Left cardiac atrium (tissue), 4 donors: ENCODE results near the gene SLC29A2. TPM values are rescaled to one million over a fixed set of nuclear protein-coding genes. Genes with fewer than 3 reads are reported as not detected.
"Not testable (repeated sequence)": the region's sequence is repeated elsewhere in the genome, so short reads cannot be mapped to it uniquely, and the experiment has no call there.

Experiments
- ATAC-seq, 2 donors: fragments of 200-7000 bp; cut with Tn5 transposase; one replicate each; pipeline ENCODE4 v1.9.1; 2020; ENCODE audit warnings: mild to moderate bottlenecking in 2 of 2, moderate library complexity in 2 of 2
- DNase-seq: peaks from one replicate; pipeline ENCODE4 v3.0.0-alpha.2; 2020
- intact Hi-C, 2 donors: fragments of 100-400 bp; cut with DNase I; formaldehyde crosslinking; loops; one replicate each; pipeline versions ENCODE4 v1.14.1 to v1.15.1; 2022 to 2023
- total RNA-seq, 2 donors: library from RNA; stranded (reverse); fragmentation: NEBNext Ultra II Directional; extraction: Animal tissue kit (Norgen Biotek cat#: 25700); gene quantifications; one replicate each; pipeline ENCODE4 v1.2.1, GENCODE V29; 2021
- donor health status: DM: no; HTN: yes; CAD: no.
- donor health status: DM: no; HTN: yes; CAD: no; lungs with severe emphysema.
- donor health status: DM: yes; HTN: yes; CAD: no.
- donor health status: Dilated cardiomyopathy.

The SLC29A2 gene
- total RNA-seq, 2 donors from 2014 or later: 15.1 to 16.6 TPM

GRCh38 chr11:66388780-66389386, 17.3 kb upstream of the SLC29A2 start:
- DNase-seq (peak; percentile 61), ATAC-seq (peak; percentile 55 to 57)

DNA sequence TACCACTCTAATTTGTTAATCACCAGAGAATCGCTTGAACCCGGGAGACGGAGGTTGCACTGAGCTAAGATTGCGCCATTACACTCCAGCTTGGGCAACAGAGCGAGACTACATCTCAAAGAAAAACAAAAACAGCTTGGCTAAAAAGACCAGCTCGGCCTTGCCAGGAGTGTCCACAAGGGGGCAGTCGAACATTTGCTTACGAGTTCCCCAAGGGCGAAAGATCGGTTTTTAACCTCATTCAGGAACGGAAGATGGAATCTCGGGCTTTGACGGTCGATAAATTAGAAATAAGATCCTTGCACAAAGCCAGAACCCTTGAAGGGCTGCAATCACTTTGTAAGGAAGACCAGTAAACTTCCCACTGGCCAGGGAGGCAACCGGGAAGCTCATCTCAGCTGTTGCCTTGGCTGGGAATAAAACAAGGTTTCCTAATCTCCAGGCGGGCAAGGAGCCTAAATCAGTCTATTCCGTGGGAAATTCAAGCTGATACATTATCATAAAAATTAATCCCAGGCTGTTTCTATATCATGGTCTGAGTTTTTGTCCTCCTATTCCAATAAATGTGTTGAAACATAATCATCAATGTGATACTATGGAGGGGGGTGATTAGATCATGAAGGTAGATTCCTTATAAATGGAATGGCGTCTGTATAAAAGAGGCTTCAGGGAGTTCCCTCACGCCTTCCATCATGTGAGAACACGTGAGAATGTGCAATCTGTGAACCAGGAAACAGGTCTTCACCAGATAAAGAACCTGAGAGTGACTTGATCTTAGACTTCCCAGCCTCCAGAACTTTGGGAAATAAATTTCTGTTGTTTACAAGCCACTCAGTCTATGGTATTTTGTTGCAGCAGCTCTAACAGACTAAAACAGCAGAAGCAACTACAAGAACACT, 14.9 kb upstream of the SLC29A2 start:
- intact Hi-C loops: loop anchor here in 1 of 2 donors (5.0 kb wide), 2 partner anchors 39 to 74 kb away; partner anchors contain the start of genes B4GAT1 and BRMS1
- DNase-seq (peak; percentile 88), ATAC-seq (peak; percentile 68 to 82)

More at GRCh38 chr11:66388780-66389386, 17.3 kb upstream of the SLC29A2 start:
- intact Hi-C loops: loop anchor here in 1 of 2 donors (5.0 kb wide), 2 partner anchors 42 to 77 kb away; partner anchors contain the start of genes B4GAT1 and BRMS1

DNA sequence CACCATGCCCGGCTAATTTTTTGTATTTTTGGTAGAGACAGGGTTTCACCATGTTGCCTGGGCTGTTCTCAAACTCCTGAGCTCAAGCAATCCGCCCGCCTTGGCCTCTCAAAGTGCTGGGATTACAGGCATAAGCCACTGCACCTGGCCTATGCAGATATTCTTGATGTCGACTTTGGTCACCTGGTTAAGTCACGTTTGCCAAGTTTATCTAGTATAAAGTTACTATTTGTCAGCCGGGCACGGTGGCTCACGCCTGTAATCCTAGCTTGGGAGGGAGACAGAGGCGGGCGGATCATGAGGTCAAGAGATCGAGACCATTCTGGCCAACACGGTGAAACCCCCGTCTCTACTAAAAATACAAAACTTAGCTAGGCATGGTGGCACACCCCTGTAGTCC, 12.8 kb upstream of the SLC29A2 start:
- ATAC-seq, DNase-seq, intact Hi-C loops: not testable (repeated sequence)

DNA sequence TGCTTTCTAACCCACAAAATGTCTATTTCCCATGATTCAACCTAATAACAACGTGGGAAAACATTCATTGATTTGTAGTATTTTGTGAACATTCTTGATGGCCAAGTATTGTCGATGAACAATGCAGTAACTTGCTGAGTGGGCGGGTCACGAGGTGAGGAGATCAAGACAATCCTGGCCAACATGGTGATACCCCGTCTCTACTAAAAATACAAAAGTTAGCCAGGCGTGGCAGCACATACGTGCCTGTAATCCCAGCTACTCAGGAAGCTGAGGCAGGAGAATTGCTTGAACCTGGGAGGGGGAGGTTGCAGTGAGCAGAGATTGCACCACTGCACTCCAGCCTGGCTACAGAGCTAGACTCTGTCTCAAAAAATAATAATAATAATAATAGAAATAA, 8.7 kb upstream of the SLC29A2 start:
- intact Hi-C loops, ATAC-seq, DNase-seq: not testable (repeated sequence)

- intact Hi-C loops, ATAC-seq, DNase-seq: not testable (repeated sequence)
Observed at GRCh38 chr11:66373690-66374287, 2.2 kb upstream of the SLC29A2 start.

DNA sequence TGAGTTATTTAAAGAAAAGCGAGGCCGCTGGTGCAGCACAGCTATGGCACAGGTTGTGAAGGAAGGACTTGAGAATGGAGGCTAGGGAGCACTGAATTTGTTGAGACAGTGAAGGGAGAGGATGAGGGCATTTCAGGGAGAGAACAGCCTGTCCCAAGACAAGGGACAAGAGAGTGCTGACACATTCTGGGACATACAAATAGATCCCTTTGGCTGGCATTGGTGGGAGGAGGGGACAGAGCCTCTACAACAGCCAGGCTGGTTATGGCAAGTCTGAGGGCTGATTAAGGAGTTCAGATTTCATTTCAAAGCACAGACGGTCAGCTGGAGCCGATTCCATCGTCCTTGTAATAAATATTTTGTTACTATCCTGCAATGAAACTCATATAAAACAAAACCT, 1.7 kb upstream of the SLC29A2 start:
- intact Hi-C loops: no loop called here
- DNase-seq (no peak), ATAC-seq (peak; percentile 51 to 60)

DNA sequence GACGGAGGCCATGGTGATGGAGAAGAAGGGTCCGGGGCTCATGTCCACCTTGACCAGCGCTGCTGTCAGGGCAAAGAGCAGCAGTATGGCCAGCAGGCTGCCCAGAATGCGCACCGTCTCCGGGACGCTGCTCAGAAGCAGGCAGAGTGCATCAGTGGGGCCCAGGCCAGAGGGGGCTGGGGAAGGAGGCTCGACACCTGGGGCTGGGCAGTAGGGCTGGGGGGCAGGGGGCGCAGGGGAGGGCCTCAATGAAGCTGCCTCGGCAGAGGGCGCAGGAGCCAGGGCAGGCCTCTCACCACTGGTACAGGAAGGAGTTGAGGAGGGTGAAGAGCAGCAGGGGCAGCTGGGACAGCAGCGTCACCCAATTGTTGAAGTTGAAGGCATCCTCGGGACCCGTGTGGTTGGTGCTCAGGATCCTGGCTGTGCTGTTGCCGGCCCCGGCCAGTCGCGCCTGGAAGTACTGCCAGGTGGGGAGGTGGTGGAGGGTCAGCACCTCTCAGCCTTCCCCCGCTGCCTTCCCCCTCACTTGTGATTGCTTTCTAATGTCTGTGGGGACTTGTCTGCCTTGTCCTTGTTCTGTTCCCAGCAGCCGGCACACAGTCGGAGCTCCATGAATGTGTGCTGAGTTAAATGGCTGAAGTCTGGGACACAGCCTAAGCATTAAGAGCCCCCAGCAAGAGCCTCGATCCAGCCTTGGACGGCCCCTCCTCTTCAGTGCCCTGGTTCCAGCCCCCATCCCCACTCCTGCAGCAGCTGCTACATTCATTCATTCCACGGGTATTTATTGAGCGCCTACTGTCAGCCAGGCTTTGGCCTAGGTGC, 2.3 kb downstream of the SLC29A2 start:
- intact Hi-C loops: no loop called here
- no peak for DNase-seq
- no peak for ATAC-seq

- ATAC-seq (no peak), DNase-seq (no peak)
- intact Hi-C loops: no loop called here
Observed at GRCh38 chr11:66368484-66368883, 3.1 kb downstream of the SLC29A2 start.

DNA sequence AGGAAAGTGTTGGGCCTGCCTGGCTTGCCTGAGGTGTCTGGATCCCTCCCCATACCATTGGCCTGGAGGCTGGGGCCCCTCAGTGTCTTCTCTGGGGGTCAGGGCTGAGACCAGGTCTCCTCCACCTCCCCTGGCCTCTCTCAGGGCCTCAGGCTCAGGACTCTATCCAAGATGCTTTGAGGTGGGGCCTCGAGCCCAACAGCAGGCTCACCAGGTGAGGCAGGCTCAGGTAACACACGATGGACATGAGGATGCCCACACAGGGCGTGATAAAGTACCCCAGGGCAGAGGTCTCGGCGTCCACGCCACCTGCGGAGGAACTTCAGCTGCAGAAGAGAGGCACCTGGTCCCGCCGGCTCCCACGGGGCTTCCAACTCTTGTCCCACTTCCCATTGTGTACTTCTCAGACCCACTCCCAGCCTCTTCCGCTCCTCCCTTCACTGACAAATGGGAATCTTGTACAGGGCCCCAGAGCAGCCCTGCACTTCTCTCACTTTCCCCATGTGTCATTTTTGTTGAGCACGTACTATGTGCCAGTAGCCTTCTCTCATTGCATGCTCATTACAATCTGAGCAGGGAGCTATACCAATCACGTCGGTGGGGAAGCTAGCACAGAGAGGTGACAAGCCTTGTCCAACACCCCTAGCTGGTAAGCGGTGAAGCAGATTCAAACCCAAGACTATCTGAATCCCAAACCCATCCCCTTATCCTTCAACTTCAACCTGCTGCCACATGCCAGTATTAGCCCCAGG, 3.8 kb downstream of the SLC29A2 start:
- intact Hi-C loops: no loop called here
- no peak for ATAC-seq
- DNase-seq: no peak

DNA sequence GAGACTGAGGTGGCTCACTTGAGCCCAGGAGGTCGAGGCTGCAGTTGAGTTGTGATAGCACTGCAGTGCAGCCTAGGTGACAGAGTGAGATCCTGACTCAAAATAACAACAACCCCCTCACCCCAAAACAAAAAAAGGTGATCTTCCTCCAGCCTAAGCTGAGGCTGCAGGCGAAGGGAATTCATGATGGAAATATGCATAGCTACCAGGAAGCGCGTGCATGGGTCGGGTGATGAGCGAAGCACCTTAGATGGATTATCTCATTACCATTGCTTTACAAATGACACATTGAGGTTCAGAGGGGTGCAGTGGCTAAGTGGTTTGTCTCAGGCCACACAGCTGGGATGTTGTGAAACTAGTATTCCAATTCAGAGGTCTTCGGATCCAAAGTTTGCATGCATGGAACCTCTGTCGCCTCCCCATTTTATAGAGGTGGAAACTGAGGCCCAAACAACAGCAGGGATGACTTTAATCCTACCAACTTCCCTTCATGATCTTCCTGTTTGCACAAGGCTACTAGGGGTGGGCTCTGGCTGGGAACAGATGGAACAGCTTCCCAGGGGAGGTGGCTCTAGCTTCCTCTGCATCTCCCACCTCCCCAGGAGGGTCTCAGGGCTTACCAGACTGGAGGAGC, 4.6 kb downstream of the SLC29A2 start:
- intact Hi-C loops: no loop called here
- DNase-seq (no peak), ATAC-seq (no peak)

DNA sequence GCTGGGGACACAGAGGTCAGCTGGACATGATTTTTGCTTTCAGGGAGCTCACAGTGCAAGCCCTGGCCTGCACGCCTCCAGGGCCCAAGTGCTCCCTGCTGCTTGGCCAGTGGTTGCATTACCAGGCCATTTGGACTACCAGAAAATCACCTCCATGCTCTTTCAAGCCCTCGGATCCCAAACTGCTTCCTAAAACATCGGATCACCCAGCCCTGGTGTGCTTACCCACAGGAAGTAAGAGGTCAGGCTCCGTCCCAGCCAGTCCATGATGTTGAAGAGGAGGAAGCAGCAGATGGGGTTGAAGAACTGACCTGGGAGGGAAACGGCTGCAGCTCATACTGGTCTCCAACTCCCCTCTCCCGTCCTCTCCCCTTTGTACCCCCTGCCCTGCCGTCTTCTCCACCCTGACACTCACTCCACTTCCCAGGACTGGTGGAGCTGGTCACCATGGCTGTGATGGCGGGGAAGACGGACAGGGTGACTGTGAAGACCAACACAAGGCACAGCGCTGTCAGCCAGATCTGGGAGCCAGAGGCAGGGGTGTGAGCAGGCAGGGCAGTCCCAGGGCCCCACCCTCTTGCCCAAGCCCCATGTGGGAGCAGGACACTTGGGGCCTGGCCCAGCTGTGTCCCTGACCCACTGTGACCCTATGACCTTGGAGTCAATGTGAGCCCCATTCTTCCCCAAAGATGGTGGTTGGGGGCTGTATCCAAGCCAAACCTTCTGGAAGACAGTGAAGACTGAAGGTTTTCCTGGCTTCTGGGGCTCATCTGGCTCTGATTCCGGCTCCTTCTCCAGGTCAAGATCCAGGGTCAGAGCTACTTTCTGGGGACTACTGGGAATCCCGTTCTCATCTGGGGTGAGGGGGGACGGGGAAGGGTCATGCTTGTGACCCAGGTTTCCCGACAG, 5.6 kb downstream of the SLC29A2 start:
- DNase-seq (no peak), ATAC-seq (no peak)
- intact Hi-C loops: no loop called here

- no peak for DNase-seq
- intact Hi-C loops: no loop called here
Observed at GRCh38 chr11:66365166-66365565, 6.4 kb downstream of the SLC29A2 start.

DNA sequence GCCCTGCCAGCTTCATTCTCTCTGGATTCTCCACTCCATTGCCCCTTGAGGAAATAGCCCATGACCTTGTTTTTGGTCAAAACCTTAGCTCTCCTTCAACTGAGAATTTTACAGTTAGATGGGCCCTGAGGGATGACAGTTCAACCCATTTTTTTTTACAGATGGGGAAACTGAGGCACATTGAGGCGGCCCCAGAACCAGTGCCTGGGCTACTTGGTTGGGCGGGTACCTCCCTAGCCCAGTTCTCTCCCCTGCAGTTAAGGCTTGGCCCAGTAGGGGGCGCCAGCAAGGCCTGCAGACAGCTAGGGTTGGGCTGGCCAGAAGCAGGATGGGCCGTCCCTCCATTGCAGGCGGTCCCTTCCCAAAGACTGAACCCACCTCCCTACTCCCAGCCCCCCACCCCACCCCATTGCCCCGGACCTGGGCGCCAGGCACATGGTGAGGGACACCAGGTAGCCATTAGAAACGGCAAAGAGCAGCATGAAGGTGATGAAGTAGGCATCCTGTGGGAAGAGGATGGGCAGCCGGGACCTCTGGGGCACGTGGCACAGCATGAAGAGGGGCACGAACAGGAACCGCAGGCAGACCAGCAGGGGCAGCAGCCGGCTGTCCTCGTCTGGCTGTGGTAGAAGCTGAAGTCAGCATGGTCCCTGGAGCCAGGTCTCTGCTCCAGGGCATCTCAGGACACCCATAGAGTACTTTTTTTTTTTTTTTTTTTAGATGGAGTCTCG, 7.6 kb downstream of the SLC29A2 start:
- intact Hi-C loops: no loop called here
- peak; percentile 22 to 41 for ATAC-seq
- DNase-seq: no peak

More at GRCh38 chr11:66365166-66365565, 6.4 kb downstream of the SLC29A2 start:
- ATAC-seq: no peak

- intact Hi-C loops: no loop called here
- no peak for DNase-seq
- ATAC-seq: peak; percentile 3 to 9
Observed at GRCh38 chr11:66363187-66363601, 8.4 kb downstream of the SLC29A2 start.

- DNase-seq (no peak), ATAC-seq (peak in 1 of 2 donors; percentile 3)
- intact Hi-C loops: no loop called here
Observed at GRCh38 chr11:66362481-66363147, 8.9 kb downstream of the SLC29A2 start.
